Naive thymus-derived CD4-positive, alpha-beta T cell (primary cell): ENCODE measurements around the gene CPE. TPM values are rescaled to one million over a fixed set of nuclear protein-coding genes. Genes with fewer than 3 reads are reported as not detected.
A peak's percentile ranks its signal among the peaks of the same experiment; 100 is the strongest.

Experiments
- ATAC-seq: fragments of 150-1000 bp; cut with Tn5 transposase; 2 replicates; pipeline ENCODE4 v1.10.0; 2021; ENCODE audit warnings: mild to moderate bottlenecking, moderate library complexity
- CTCF ChIA-PET: fragments of 350-600 bp; sonication (Branson Sonifier 250); formaldehyde crosslinking; loops from one replicate; lab custom pipeline; 2021; ENCODE audit warnings: antibody characterized with exemption; lab: Charles Lee
- POLR2A ChIA-PET: fragments of 350-600 bp; sonication (Branson Sonifier 250); formaldehyde crosslinking; loops from one replicate; lab custom pipeline; 2021; ENCODE audit warnings: antibody characterized with exemption, inconsistent platforms; lab: Charles Lee
- DNase-seq, 9 donors: peaks; one replicate each; pipeline versions ENCODE4 v3.0.0 to v3.0.0-alpha.2; 2020 to 2022; ENCODE audit warnings: mixed read lengths in 1 of 9
- H3K27ac ChIP-seq: one replicate; pipeline ENCODE4 v1.7.0; 2013; ENCODE audit warnings: mild to moderate bottlenecking, low read depth, low read length, moderate library complexity
- H3K27me3 ChIP-seq, 2 donors: one replicate each; pipeline ENCODE4 v1.7.0; 2013; ENCODE audit warnings: low read length in 2 of 2, mild to moderate bottlenecking in 2 of 2, moderate library complexity in 2 of 2; ENCODE audit not compliant: control insufficient read depth in 2 of 2, insufficient read depth in 2 of 2
- H3K36me3 ChIP-seq, 3 experiments: 1 replicate in 2 of 3; 2 replicates in 1 of 3; pipeline ENCODE4 v1.7.0; 2013; ENCODE audit warnings: low read length in 3 of 3, mild to moderate bottlenecking in 3 of 3, moderate library complexity in 1 of 3; ENCODE audit not compliant: insufficient read depth in 3 of 3, control insufficient read depth in 2 of 3
- H3K4me1 ChIP-seq, 2 donors: one replicate each; pipeline ENCODE4 v1.7.0; 2013; ENCODE audit warnings: low read length in 2 of 2, mild to moderate bottlenecking in 2 of 2, moderate library complexity in 1 of 2; ENCODE audit not compliant: control insufficient read depth in 2 of 2, insufficient read depth in 2 of 2
- H3K4me3 ChIP-seq: 2 replicates; pipeline ENCODE4 v1.7.0; 2013; ENCODE audit warnings: mild to moderate bottlenecking, low read length
- H3K9me3 ChIP-seq, 3 experiments: 1 replicate in 2 of 3; 2 replicates in 1 of 3; pipeline ENCODE4 v1.7.0; 2013; ENCODE audit warnings: low read length in 3 of 3; ENCODE audit not compliant: control insufficient read depth in 2 of 3
- H3K27ac Mint-ChIP-seq, 9 donors: one replicate each; pipeline ENCODE4 v1.8.0; 2020 to 2022; ENCODE audit warnings: mixed read lengths in 9 of 9, mild to moderate bottlenecking in 8 of 9, moderate library complexity in 5 of 9, inconsistent platforms in 2 of 9
- H3K27me3 Mint-ChIP-seq, 5 donors: one replicate each; pipeline ENCODE4 v1.8.0; 2021 to 2022; ENCODE audit warnings: mixed read lengths in 5 of 5, mild to moderate bottlenecking in 1 of 5
- H3K36me3 Mint-ChIP-seq, 5 donors: one replicate each; pipeline ENCODE4 v1.8.0; 2020 to 2022; ENCODE audit warnings: mixed read lengths in 5 of 5, mild to moderate bottlenecking in 3 of 5, inconsistent platforms in 1 of 5
- H3K4me1 Mint-ChIP-seq, 7 donors: one replicate each; pipeline ENCODE4 v1.8.0; 2020 to 2022; ENCODE audit warnings: mixed read lengths in 7 of 7, mild to moderate bottlenecking in 3 of 7, inconsistent platforms in 1 of 7
- H3K4me3 Mint-ChIP-seq, 10 donors: one replicate each; pipeline ENCODE4 v1.8.0; 2020 to 2022; ENCODE audit warnings: mild to moderate bottlenecking in 10 of 10, mixed read lengths in 10 of 10, moderate library complexity in 6 of 10, inconsistent platforms in 2 of 10
- H3K9me3 Mint-ChIP-seq, 11 donors: one replicate each; pipeline ENCODE4 v1.8.0; 2020 to 2022; ENCODE audit warnings: mixed read lengths in 11 of 11, mild to moderate bottlenecking in 4 of 11, inconsistent platforms in 1 of 11, moderate library complexity in 1 of 11
- intact Hi-C, 2 donors: fragments of 100-400 bp; cut with micrococcal nuclease; formaldehyde crosslinking; loops; one replicate each; pipeline ENCODE4 v1.15.1; 2023
- polyA plus RNA-seq, 2 donors: library from polyadenylated mRNA; unstranded; fragments of 300-500 nt; fragmentation: Illumina TruSeq; gene quantifications; one replicate each; pipeline ENCODE4 v1.2.3, GENCODE V29; 2021
- total RNA-seq, 6 experiments: library from RNA in 5 of 6; stranded (reverse) in 5 of 6; gene quantifications; 1 replicate in 5 of 6; 2 replicates in 1 of 6; pipeline ENCODE4 v1.2.3 and lab custom pipeline; 2021 to 2026

Gene CPE
- total and polyA plus RNA-seq, 7 experiments from 2014 or later, result 0.09 to 0.10 TPM; not detected in 5

DNA sequence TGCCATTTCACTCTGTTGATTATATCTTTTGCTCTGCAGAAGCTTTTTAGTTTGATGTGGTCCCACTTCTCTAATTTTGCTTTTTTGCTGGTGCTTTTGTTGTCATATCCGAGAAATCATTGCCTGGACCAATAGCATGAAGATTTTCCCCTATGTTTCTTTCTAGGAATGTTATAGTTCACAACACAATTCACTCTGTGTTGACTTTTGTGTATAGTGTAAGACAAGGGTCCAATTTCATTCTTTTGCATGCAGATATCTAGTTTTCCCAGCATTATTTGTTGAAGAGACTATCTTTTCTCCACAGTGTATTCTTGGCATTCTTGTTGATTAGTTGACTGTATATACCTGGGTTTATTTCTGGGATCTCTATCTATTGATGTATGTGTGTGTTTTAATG is 8.3 kb upstream of the CPE start:
- no peak for ATAC-seq
- peaks cover 0 to 38% (median 19%) of the 10 kb centered on the region in 5 donors for H3K27me3 Mint-ChIP-seq
- peaks cover 0 to 9% (median 0%) of the 10 kb centered on the region in 5 donors for H3K36me3 Mint-ChIP-seq
- DNase-seq, result no peak
- Histone ChIP-seq H3K4me3 (no peak overlapping the region), H3K36me3 (no peaks in the 10 kb centered on the region), H3K9me3 (no peaks in the 10 kb centered on the region), H3K27ac (no peak overlapping the region), H3K4me1 (no peaks in the 10 kb centered on the region), H3K27me3 (no peaks in the 10 kb centered on the region)
- H3K4me1 Mint-ChIP-seq, result peaks cover 0 to 5% (median 0%) of the 10 kb centered on the region in 7 donors
- ChIA-PET POLR2A (no interaction called here), CTCF (no interaction called here)
- peaks cover 0 to 12% (median 0%) of the 10 kb centered on the region in 11 donors for H3K9me3 Mint-ChIP-seq
- H3K4me3 Mint-ChIP-seq, result no peak overlapping the region
- intact Hi-C loops, result no loop called here
- H3K27ac Mint-ChIP-seq, result no peak overlapping the region

DNA sequence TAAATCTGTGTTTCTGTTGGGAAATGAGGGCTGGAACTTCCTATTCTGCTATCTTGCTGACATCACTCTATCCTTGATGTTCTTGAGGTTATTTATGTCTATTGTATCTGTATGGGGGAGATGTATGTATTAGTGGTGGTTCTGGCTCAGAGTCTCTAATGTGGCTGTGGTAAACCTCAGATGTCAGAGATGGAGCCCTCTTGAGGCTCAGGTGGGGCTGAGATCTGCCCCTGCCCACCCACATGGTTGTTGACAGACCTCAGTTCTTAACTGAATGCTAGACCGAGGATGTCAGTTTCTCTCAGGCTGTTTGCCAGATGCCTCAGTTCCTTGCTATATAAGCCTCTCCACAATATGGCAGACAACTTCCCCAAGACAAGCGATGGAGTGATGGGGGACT is 3.3 kb upstream of the CPE start:
- H3K4me1 ChIP-seq, result no peaks in the 10 kb centered on the region
- peaks cover 0 to 12% (median 0%) of the 10 kb centered on the region in 11 donors for H3K9me3 Mint-ChIP-seq
- H3K27me3 Mint-ChIP-seq, result peaks cover 35 to 80% (median 49%) of the 10 kb centered on the region in 5 donors
- peaks cover 0 to 10% (median 0%) of the 10 kb centered on the region in 5 donors for H3K36me3 Mint-ChIP-seq
- no peak for ATAC-seq
- no peaks in the 10 kb centered on the region for H3K9me3 ChIP-seq
- H3K27ac ChIP-seq, result no peak overlapping the region
- H3K4me3 Mint-ChIP-seq, result no peak overlapping the region
- H3K27me3 ChIP-seq, result peaks cover 0 to 4% of the 10 kb centered on the region in 2 donors
- no peak overlapping the region for H3K27ac Mint-ChIP-seq
- no peak for DNase-seq
- no peak overlapping the region for H3K4me3 ChIP-seq
- CTCF ChIA-PET, result no interaction called here
- POLR2A ChIA-PET, result interaction anchor here (1.3 kb wide), 1 partner anchor 9 kb away, joined by 3 read pairs; no protein-coding TSS in a partner anchor
- no peaks in the 10 kb centered on the region for H3K36me3 ChIP-seq
- intact Hi-C loops, result loop anchor here in 1 of 2 donors (5.0 kb wide), 1 partner anchor 47 kb away; no protein-coding TSS in a partner anchor
- peaks cover 0 to 14% (median 4%) of the 10 kb centered on the region in 7 donors for H3K4me1 Mint-ChIP-seq

DNA sequence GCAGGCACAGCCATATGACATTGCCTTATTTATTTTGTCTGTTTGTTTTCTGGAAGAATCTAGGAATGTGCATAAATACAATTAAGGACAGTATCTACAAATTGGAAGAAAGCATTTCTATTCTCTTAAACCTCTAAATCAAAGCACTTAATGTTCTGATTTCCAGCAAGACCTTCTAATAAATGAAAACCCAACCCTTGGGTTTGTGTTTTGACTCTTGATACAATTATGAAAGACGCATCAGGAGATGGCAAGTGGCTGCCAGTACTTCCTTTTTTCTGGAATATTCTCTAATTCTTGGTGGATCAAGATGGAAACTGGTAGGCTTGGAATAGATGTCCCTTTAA is 437 bp upstream of the CPE start:
- no peaks in the 10 kb centered on the region for H3K4me1 ChIP-seq
- H3K36me3 ChIP-seq, result no peaks in the 10 kb centered on the region
- intact Hi-C loops, result loop anchor here in 1 of 2 donors (5.0 kb wide), 1 partner anchor 44 kb away; no protein-coding TSS in a partner anchor
- H3K27me3 ChIP-seq, result peaks cover 0 to 4% of the 10 kb centered on the region in 2 donors
- Mint-ChIP-seq H3K4me1 (peaks cover 0 to 14% (median 4%) of the 10 kb centered on the region in 7 donors), H3K36me3 (peaks cover 0 to 13% (median 0%) of the 10 kb centered on the region in 5 donors), H3K27ac (no peak overlapping the region), H3K4me3 (peak overlapping the region; percentile 45 to 85 (median 79)), H3K9me3 (peaks cover 0 to 12% (median 0%) of the 10 kb centered on the region in 11 donors), H3K27me3 (peaks cover 54 to 86% (median 66%) of the 10 kb centered on the region in 5 donors)
- H3K9me3 ChIP-seq, result no peaks in the 10 kb centered on the region
- ATAC-seq (no peak), DNase-seq (no peak)
- no peak overlapping the region for H3K27ac ChIP-seq
- H3K4me3 ChIP-seq, result peak overlapping the region; percentile 36
- CTCF ChIA-PET, result interaction anchor here (1.6 kb wide), 1 partner anchor 14 kb away, joined by 3 read pairs; no protein-coding TSS in a partner anchor
- POLR2A ChIA-PET, result interaction anchor here (0.6 to 1.0 kb wide), 2 partner anchors 45 to 76 kb away, joined by 3 read pairs; no protein-coding TSS in a partner anchor

DNA sequence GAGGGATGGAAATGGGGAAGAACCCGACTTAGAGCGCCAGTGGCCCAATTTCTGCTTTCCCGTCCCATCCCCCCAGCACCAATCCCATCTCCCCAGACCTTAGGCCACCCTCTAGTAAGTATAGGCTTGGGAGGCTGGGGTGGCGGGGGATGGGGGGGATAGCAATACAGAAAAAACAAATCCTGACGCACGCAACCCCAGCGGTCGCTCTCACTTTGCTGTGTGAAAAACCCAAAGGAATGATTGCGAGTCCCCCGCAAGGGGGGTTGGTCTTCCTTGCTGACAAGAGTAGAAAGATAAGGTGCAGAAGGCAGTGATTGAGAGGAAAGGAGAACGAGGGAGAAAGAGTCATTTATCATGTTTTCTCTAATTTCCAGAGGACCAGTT is 863 bp downstream of the CPE start:
- Histone ChIP-seq H3K27ac (no peak overlapping the region), H3K27me3 (peaks cover 0 to 4% of the 10 kb centered on the region in 2 donors), H3K4me1 (no peaks in the 10 kb centered on the region), H3K4me3 (no peak overlapping the region), H3K36me3 (no peaks in the 10 kb centered on the region), H3K9me3 (no peaks in the 10 kb centered on the region)
- peaks cover 53 to 83% (median 59%) of the 10 kb centered on the region in 5 donors for H3K27me3 Mint-ChIP-seq
- CTCF ChIA-PET, result no interaction called here
- H3K9me3 Mint-ChIP-seq, result peaks cover 0 to 2% (median 0%) of the 10 kb centered on the region in 11 donors
- POLR2A ChIA-PET, result no interaction called here
- no peak for DNase-seq
- H3K4me3 Mint-ChIP-seq, result peak overlapping the region in 9 of 10 donors; percentile 1 to 82 (median 53)
- H3K36me3 Mint-ChIP-seq, result peaks cover 0 to 11% (median 0%) of the 10 kb centered on the region in 5 donors
- H3K4me1 Mint-ChIP-seq, result peaks cover 0 to 14% (median 4%) of the 10 kb centered on the region in 7 donors
- intact Hi-C loops, result loop anchor here in 1 of 2 donors (5.0 kb wide), 1 partner anchor 43 kb away; no protein-coding TSS in a partner anchor
- H3K27ac Mint-ChIP-seq, result no peak overlapping the region
- no peak for ATAC-seq

DNA sequence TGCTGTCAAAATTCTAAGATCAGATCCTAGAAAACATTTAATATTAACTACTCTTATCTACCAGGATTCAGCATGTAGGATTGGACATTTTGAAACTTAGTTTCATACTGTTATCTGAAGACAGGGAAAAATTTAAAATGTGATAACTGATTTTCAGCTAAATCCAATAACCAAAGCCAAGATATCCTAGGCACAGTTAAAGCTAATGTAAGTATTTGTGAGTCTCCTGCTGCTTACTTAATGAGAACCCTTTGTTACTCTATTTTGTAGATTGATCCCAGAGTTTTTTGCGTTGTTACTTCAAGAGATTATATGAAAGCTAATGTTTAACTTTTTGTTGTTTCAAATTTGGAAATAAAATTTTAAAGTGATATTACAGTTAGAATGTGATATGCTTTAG is 2.0 kb downstream of the CPE start:
- no peak overlapping the region for H3K27ac Mint-ChIP-seq
- H3K27me3 Mint-ChIP-seq, result peaks cover 47 to 79% (median 49%) of the 10 kb centered on the region in 5 donors
- H3K27ac ChIP-seq, result no peak overlapping the region
- no peaks in the 10 kb centered on the region for H3K36me3 ChIP-seq
- ChIA-PET CTCF (no interaction called here), POLR2A (no interaction called here)
- no peak overlapping the region for H3K4me3 ChIP-seq
- no peak for DNase-seq
- peaks cover 0 to 8% (median 4%) of the 10 kb centered on the region in 7 donors for H3K4me1 Mint-ChIP-seq
- no peak for ATAC-seq
- no peaks in the 10 kb centered on the region for H3K4me1 ChIP-seq
- peaks cover 0 to 3% (median 0%) of the 10 kb centered on the region in 5 donors for H3K36me3 Mint-ChIP-seq
- no peaks in the 10 kb centered on the region for H3K9me3 Mint-ChIP-seq
- intact Hi-C loops, result no loop called here
- H3K27me3 ChIP-seq, result peaks cover 0 to 4% of the 10 kb centered on the region in 2 donors
- no peaks in the 10 kb centered on the region for H3K9me3 ChIP-seq
- no peak overlapping the region for H3K4me3 Mint-ChIP-seq

DNA sequence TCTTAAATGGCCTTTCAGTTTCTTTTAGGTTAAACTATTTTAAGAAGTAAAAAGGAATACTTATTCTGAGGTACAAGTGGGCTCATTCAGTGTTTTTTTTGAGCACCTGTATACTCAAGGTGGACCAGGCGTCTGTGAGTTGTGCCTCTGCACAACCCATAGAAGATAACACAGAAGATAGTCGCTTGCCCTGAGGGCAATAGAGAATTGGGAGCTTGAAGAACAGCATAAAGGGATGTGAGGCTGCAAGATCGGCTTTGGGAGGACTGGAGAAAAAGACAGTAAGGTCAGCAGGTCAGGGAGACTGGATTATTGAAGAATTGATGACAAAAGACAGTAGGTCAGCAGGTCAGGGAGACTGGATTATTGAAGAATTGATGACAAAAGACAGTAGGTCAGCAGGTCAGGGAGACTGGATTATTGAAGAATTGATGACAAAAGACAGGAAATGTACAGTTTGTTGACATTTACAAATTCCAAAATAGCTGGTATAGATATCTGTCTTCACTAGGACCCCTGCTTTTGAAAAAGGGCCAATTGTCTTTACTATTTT is 3.1 kb downstream of the CPE start:
- POLR2A ChIA-PET, result no interaction called here
- Histone ChIP-seq H3K4me3 (no peak overlapping the region), H3K27ac (no peak overlapping the region), H3K4me1 (no peaks in the 10 kb centered on the region), H3K36me3 (no peaks in the 10 kb centered on the region), H3K9me3 (no peaks in the 10 kb centered on the region), H3K27me3 (peaks cover 0 to 4% of the 10 kb centered on the region in 2 donors)
- DNase-seq, result no peak
- Mint-ChIP-seq H3K27ac (no peak overlapping the region), H3K9me3 (no peaks in the 10 kb centered on the region), H3K4me1 (peaks cover 0 to 8% (median 4%) of the 10 kb centered on the region in 7 donors), H3K36me3 (peaks cover 0 to 3% (median 0%) of the 10 kb centered on the region in 5 donors), H3K27me3 (peaks cover 45 to 73% (median 45%) of the 10 kb centered on the region in 5 donors), H3K4me3 (no peak overlapping the region)
- CTCF ChIA-PET, result interaction anchor here (0.6 kb wide), 1 partner anchor 167 kb away, joined by 3 read pairs; no protein-coding TSS in a partner anchor
- intact Hi-C loops, result no loop called here
- ATAC-seq, result no peak
